Measurements from ENCODE around the gene UBA52. TPM values are rescaled to one million over a fixed set of nuclear protein-coding genes. Genes with fewer than 3 reads are reported as not detected.

UBA52 gene
- polyA plus RNA-seq, 3 donors, result 832 to 3,024 (median 896) TPM

- Histone ChIP-seq H3K4me1 (ENCODE audit: control insufficient read depth in 1 of 2, insufficient read depth in 2 of 2, low read length in 2 of 2) (peaks cover 7% of the 10 kb centered on the region in 2 donors), H2AFZ (ENCODE audit: insufficient read depth, low read depth, low read length, poor library complexity, severe bottlenecking) (no peak overlapping the region), H3K4me2 (replicated peaks; ENCODE audit: extremely low read depth, low read length, poor library complexity, severe bottlenecking) (no peak overlapping the region), H3K9me3 (replicated peaks in 1 of 2; ENCODE audit: control insufficient read depth in 1 of 2, insufficient read depth in 1 of 2, low read length in 2 of 2) (no peaks in the 10 kb centered on the region), H3K36me3 (replicated peaks in 1 of 2; ENCODE audit: control insufficient read depth in 1 of 2, insufficient read depth in 2 of 2, low read length in 2 of 2) (peaks cover 71 to 76% of the 10 kb centered on the region in 2 donors), H3K4me3 (replicated peaks in 1 of 3; ENCODE audit: low read depth in 2 of 3, low read length in 3 of 3) (no peak overlapping the region), H4K20me1 (ENCODE audit: insufficient read depth, low read length) (no peaks in the 10 kb centered on the region), H3K27ac (ENCODE audit: low read depth in 1 of 2, low read length in 2 of 2) (no peak overlapping the region), H3K79me2 (ENCODE audit: insufficient read depth, low read length) (peaks cover 6% of the 10 kb centered on the region), H3K27me3 (ENCODE audit: control insufficient read depth in 2 of 2, insufficient read depth in 2 of 2, low read length in 2 of 2) (no peaks in the 10 kb centered on the region), H3K9ac (ENCODE audit: insufficient read depth, low read length, poor library complexity, severe bottlenecking) (no peak overlapping the region)
- Mint-ChIP-seq H3K27me3 (ENCODE audit: low read depth in 3 of 3) (peaks cover 0 to 4% (median 2%) of the 10 kb centered on the region in 3 donors), H3K4me1 (peaks cover 6% of the 10 kb centered on the region), H3K27ac (no peak overlapping the region), H3K4me3 (no peak overlapping the region), H3K36me3 (peaks cover 67 to 80% of the 10 kb centered on the region in 2 donors), H3K9me3 (peaks cover 0 to 2% (median 0%) of the 10 kb centered on the region in 7 donors)
- no peak for DNase-seq
- intact Hi-C loops (cut with micrococcal nuclease), result loop anchor here in 1 of 2 donors (5.0 kb wide), 1 partner anchor 40 kb away; no protein-coding TSS in a partner anchor
- WGBS (ENCODE audit: insufficient coverage), result 95% methylated on average over 8 of the region's 8 CpGs
- TF ChIP-seq CTCF (IDR thresholded peaks at IDR 0.05), result no peak
These were observed 4.7 kb upstream of the UBA52 start for GRCh38 chr19:18566953-18567352.

- H3K4me2 ChIP-seq (replicated peaks; ENCODE audit: extremely low read depth, low read length, poor library complexity, severe bottlenecking), result no peak overlapping the region
- no peak overlapping the region for H3K4me3 ChIP-seq (replicated peaks in 1 of 3; ENCODE audit: low read depth in 2 of 3, low read length in 3 of 3)
- H3K36me3 ChIP-seq (replicated peaks in 1 of 2; ENCODE audit: control insufficient read depth in 1 of 2, insufficient read depth in 2 of 2, low read length in 2 of 2), result peaks cover 60 to 66% of the 10 kb centered on the region in 2 donors
- TF ChIP-seq CTCF (IDR thresholded peaks at IDR 0.05), result no peak
- H3K27ac ChIP-seq (ENCODE audit: low read depth in 1 of 2, low read length in 2 of 2), result no peak overlapping the region
- intact Hi-C loops (cut with micrococcal nuclease), result loop anchor here in 1 of 2 donors (5.0 kb wide), 1 partner anchor 41 kb away; no protein-coding TSS in a partner anchor
- Mint-ChIP-seq H3K9me3 (peaks cover 0 to 2% (median 0%) of the 10 kb centered on the region in 7 donors), H3K4me3 (no peak overlapping the region), H3K36me3 (peaks cover 59 to 73% of the 10 kb centered on the region in 2 donors), H3K4me1 (peaks cover 17% of the 10 kb centered on the region), H3K27ac (peak overlapping the region in 1 of 7 donors; percentile 48), H3K27me3 (ENCODE audit: low read depth in 3 of 3) (peaks cover 0 to 3% (median 2%) of the 10 kb centered on the region in 3 donors)
- DNase-seq, result no peak
- H3K4me1 ChIP-seq (ENCODE audit: control insufficient read depth in 1 of 2, insufficient read depth in 2 of 2, low read length in 2 of 2), result peaks cover 16 to 20% of the 10 kb centered on the region in 2 donors
- H3K9ac ChIP-seq (ENCODE audit: insufficient read depth, low read length, poor library complexity, severe bottlenecking), result no peak overlapping the region
- H4K20me1 ChIP-seq (ENCODE audit: insufficient read depth, low read length), result peaks cover 12% of the 10 kb centered on the region
- H3K27me3 ChIP-seq (ENCODE audit: control insufficient read depth in 2 of 2, insufficient read depth in 2 of 2, low read length in 2 of 2), result no peaks in the 10 kb centered on the region
- no peaks in the 10 kb centered on the region for H3K9me3 ChIP-seq (replicated peaks in 1 of 2; ENCODE audit: control insufficient read depth in 1 of 2, insufficient read depth in 1 of 2, low read length in 2 of 2)
- no peak overlapping the region for H2AFZ ChIP-seq (ENCODE audit: insufficient read depth, low read depth, low read length, poor library complexity, severe bottlenecking)
- WGBS (ENCODE audit: insufficient coverage), result 92% methylated on average over 13 of the region's 15 CpGs
- peaks cover 17% of the 10 kb centered on the region for H3K79me2 ChIP-seq (ENCODE audit: insufficient read depth, low read length)
These were observed 3.3 kb upstream of the UBA52 start for GRCh38 chr19:18568367-18568766.

All from CD14-positive monocyte (primary cell).